Breast epithelium (tissue), 4 donors: Measurements from ENCODE around the gene SDE2. TPM values are rescaled to one million over a fixed set of nuclear protein-coding genes. Genes with fewer than 3 reads are reported as not detected.
"Not testable (repeated sequence)": the region's sequence is repeated elsewhere in the genome, so short reads cannot be mapped to it uniquely, and the experiment has no call there.

Experiments used
- DNase-seq, 2 donors: peaks; one replicate each; pipeline ENCODE4 v3.0.0-alpha.2; 2019; ENCODE audit warnings: low spot score in 2 of 2
- H3K27ac ChIP-seq, 2 donors: fragments of 200-600 bp; sonication (generic) in 1 of 2; one replicate each; pipeline ENCODE4 v1.5.1; 2016 to 2019; ENCODE audit warnings: mild to moderate bottlenecking in 1 of 2
- H3K27me3 ChIP-seq, 2 donors: fragments of 200-600 bp; sonication (generic) in 1 of 2; one replicate each; pipeline versions ENCODE4 v1.5.1 to v1.6.0; 2017 to 2019; ENCODE audit warnings: control low read depth in 1 of 2, mild to moderate bottlenecking in 1 of 2
- H3K36me3 ChIP-seq: fragments of 200-600 bp; one replicate; pipeline ENCODE4 v1.5.1; 2019
- H3K4me1 ChIP-seq, 2 donors: fragments of 200-600 bp; sonication (generic); one replicate each; pipeline ENCODE4 v1.5.1; 2016 to 2019; ENCODE audit warnings: control low read depth in 1 of 2
- H3K4me3 ChIP-seq, 3 donors: fragments of 200-600 bp; sonication (generic); 1 replicate in 2 of 3; 2 replicates in 1 of 3; pipeline ENCODE4 v1.5.1; 2016 to 2019; ENCODE audit warnings: mild to moderate bottlenecking in 3 of 3, moderate library complexity in 2 of 3
- H3K9me3 ChIP-seq, 2 donors: fragments of 200-600 bp; sonication (generic) in 1 of 2; one replicate each; pipeline ENCODE4 v1.5.1; 2016 to 2019; ENCODE audit warnings: control low read depth in 1 of 2
- CTCF ChIP-seq, 3 donors: fragments of 450-650 bp; IDR thresholded peaks; one replicate each; pipeline ENCODE4 v1.5.1; 2016 to 2017; ENCODE audit warnings: antibody characterized with exemption in 3 of 3, mild to moderate bottlenecking in 3 of 3, moderate library complexity in 3 of 3
- POLR2A ChIP-seq: fragments of 450-650 bp; IDR thresholded peaks from one replicate; pipeline ENCODE4 v1.6.1; 2016; ENCODE audit warnings: antibody characterized with exemption, mild to moderate bottlenecking, moderate library complexity
- POLR2AphosphoS5 ChIP-seq, 3 donors: sonication (generic); formaldehyde crosslinking; IDR thresholded peaks; one replicate each; pipeline ENCODE4 v1.6.1; 2017; ENCODE audit warnings: antibody characterized with exemption in 3 of 3
- intact Hi-C: fragments of 100-400 bp; cut with DNase I; formaldehyde crosslinking; loops from one replicate; pipeline ENCODE4 v1.15.1; 2023; ENCODE audit warnings: low total_unique reads
- total RNA-seq, 3 donors: library from RNA; depleted of rRNA; stranded (reverse); fragments of >200 nt; gene quantifications; one replicate each; pipeline ENCODE4 v1.1.0, GENCODE V29; 2016

The SDE2 gene
- total RNA-seq, 3 donors from 2014 or later: 17.6 to 25.3 (median 22.0) TPM

GRCh38 chr1:225973158-225973557, 26.0 kb downstream of the SDE2 start:
- TF ChIP-seq POLR2A (no peak), POLR2AphosphoS5 (IDR thresholded peaks at IDR 0.05) (no peak), CTCF (IDR thresholded peaks at IDR 0.05) (no peak)
- Histone ChIP-seq H3K4me3 (no peak overlapping the region), H3K4me1 (no peaks in the 10 kb centered on the region), H3K36me3 (no peaks in the 10 kb centered on the region), H3K27ac (no peak overlapping the region), H3K9me3 (no peaks in the 10 kb centered on the region), H3K27me3 (no peaks in the 10 kb centered on the region)
- intact Hi-C loops: no loop called here
- no peak for DNase-seq

GRCh38 chr1:225972344-225973152, 26.6 kb downstream of the SDE2 start:
- intact Hi-C loops: no loop called here
- Histone ChIP-seq H3K4me1 (no peaks in the 10 kb centered on the region), H3K36me3 (no peaks in the 10 kb centered on the region), H3K27me3 (no peaks in the 10 kb centered on the region), H3K4me3 (no peak overlapping the region), H3K27ac (no peak overlapping the region), H3K9me3 (no peaks in the 10 kb centered on the region)
- no peak for TF ChIP-seq POLR2A
- no peak for TF ChIP-seq CTCF (IDR thresholded peaks at IDR 0.05)
- TF ChIP-seq POLR2AphosphoS5 (IDR thresholded peaks at IDR 0.05): no peak
- DNase-seq: no peak

- H3K27ac ChIP-seq, intact Hi-C loops, H3K4me1 ChIP-seq, DNase-seq, H3K9me3 ChIP-seq, H3K27me3 ChIP-seq, H3K4me3 ChIP-seq, H3K36me3 ChIP-seq: not testable (repeated sequence)
Measured at GRCh38 chr1:225970592-225971157, 28.5 kb downstream of the SDE2 start.

- H3K9me3 ChIP-seq, H3K27me3 ChIP-seq, DNase-seq, H3K36me3 ChIP-seq, intact Hi-C loops, H3K4me3 ChIP-seq, H3K27ac ChIP-seq, H3K4me1 ChIP-seq: not testable (repeated sequence)
Measured at GRCh38 chr1:225969751-225970150, 29.4 kb downstream of the SDE2 start.

- Histone ChIP-seq H3K36me3 (no peaks in the 10 kb centered on the region), H3K27me3 (no peaks in the 10 kb centered on the region), H3K4me1 (no peaks in the 10 kb centered on the region), H3K27ac (no peak overlapping the region), H3K9me3 (no peaks in the 10 kb centered on the region), H3K4me3 (no peak overlapping the region)
- no peak for DNase-seq
- TF ChIP-seq POLR2AphosphoS5 (IDR thresholded peaks at IDR 0.05): no peak
- TF ChIP-seq POLR2A: no peak
- TF ChIP-seq CTCF (IDR thresholded peaks at IDR 0.05): no peak
- intact Hi-C loops: no loop called here
Measured at GRCh38 chr1:225965231-225965630, 33.9 kb downstream of the SDE2 start.

- TF ChIP-seq POLR2A (no peak), CTCF (IDR thresholded peaks at IDR 0.05) (no peak), POLR2AphosphoS5 (IDR thresholded peaks at IDR 0.05) (no peak)
- no peak for DNase-seq
Measured at GRCh38 chr1:225963735-225964530, 35.2 kb downstream of the SDE2 start.

More at GRCh38 chr1:225963735-225964530, 35.2 kb downstream of the SDE2 start:
- no peak overlapping the region for H3K4me3 ChIP-seq
- H3K4me1 ChIP-seq: no peaks in the 10 kb centered on the region
- intact Hi-C loops: no loop called here
- no peaks in the 10 kb centered on the region for H3K9me3 ChIP-seq
- no peaks in the 10 kb centered on the region for H3K36me3 ChIP-seq
- no peaks in the 10 kb centered on the region for H3K27me3 ChIP-seq
- no peak overlapping the region for H3K27ac ChIP-seq
